Stimulated activated CD4-positive, alpha-beta T cell treated with anti-CD3 and anti-CD28 coated beads, Interleukin-4, amount 100 ng/mL, for 48 hours (primary cell): ENCODE data around the gene LTA4H.

Experiments
- DNase-seq, 2 donors: peaks; one replicate each; pipeline ENCODE4 v3.0.0-alpha.2; 2020; ENCODE audit warnings: low read depth in 2 of 2

LTA4H gene

DNA sequence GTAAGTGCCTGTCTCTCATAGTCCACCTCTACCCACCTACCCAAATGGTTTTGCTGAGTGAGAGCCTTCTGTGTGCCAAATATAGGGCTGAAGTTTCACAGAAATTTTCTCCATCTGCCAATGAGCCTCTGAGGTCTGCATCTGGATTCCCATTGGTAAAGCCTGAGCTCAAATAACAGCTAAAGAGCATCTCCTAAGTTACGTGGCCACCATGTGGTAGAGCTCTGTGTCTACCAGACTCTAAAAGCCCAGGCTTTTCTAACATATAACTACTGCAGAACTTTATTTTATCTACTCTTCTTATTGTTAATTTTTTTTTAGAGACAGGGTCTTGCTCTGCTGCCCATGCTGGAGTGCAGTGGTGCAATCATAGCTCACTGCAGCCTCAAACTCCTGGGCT lies 76.3 kb downstream of the LTA4H start:
- no peak for DNase-seq

DNA sequence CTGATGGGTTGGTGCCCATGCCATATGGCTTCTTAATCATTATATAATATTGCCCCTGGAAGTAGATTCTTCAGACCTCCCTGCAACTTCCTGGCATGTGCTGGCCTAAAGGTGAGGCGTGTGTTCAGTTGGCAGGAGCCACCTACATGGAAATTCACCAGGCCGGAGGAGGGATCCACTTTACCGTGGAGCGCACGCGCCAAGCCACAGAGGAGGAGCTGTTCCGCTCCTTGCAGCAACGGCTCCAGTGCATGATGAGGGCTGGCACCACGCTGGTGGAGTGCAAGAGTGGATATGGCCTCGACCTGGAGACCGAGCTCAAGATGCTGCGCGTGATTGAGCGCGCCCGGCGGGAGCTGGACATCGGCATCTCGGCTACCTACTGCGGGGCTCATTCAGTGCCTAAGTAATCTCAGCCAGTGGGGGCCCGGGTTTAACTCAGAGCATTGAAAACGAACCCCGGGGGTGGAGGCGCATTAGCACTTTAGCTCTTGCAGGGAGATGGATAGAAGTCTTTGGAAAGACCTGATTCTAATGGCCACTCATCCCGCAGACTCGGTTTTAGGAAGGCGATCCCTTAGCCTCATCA lies 78.7 kb downstream of the LTA4H start:
- no peak for DNase-seq

- DNase-seq, result no peak
These were observed 79.7 kb downstream of the LTA4H start for GRCh38 chr12:95955549-95956159.

DNA sequence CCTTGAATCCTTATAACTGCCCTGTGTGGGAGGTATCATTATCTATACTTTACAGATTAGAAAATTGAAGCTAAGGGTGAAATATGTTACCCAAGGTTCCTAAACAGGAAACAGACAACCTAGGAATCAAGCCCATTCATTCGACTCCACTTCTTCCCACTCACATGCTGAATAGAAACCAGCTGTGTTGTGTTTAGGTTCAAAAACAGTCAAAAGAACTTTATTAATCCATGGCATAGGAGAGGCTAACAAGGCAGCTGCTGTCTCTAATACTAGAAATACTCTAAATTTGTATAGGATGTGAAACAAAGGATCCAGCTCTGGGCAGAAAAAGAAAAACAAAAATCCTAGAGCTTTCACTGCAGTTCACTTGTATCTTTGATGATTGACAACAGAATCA lies 82.4 kb downstream of the LTA4H start:
- no peak for DNase-seq

DNA sequence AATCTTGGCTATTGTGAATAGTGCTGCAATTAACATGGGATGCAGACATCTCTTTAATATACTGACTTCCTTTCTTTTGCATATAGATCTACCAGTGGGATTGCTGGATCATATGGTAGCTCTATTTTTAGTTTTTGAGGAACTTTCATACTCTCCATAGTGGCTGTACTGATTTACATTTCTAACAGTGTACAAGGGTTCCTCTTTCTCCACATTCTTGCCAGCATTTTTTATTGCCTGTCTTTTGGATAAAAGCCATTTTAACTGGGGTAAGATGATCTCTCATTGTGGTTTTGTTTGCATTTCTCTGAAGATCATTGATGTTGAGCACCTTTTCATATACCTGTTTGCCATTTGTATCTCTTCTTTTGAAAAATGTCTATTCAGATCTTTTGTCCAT lies 83.9 kb downstream of the LTA4H start:
- no peak for DNase-seq
